ENCODE results near the gene S100A11. TPM values are rescaled to one million over a fixed set of nuclear protein-coding genes. Genes with fewer than 3 reads are reported as not detected.

Gene S100A11
- polyA plus RNA-seq, 1 of the 3 experiments (the other 2 are of a cell fraction), result 736 TPM

DNA sequence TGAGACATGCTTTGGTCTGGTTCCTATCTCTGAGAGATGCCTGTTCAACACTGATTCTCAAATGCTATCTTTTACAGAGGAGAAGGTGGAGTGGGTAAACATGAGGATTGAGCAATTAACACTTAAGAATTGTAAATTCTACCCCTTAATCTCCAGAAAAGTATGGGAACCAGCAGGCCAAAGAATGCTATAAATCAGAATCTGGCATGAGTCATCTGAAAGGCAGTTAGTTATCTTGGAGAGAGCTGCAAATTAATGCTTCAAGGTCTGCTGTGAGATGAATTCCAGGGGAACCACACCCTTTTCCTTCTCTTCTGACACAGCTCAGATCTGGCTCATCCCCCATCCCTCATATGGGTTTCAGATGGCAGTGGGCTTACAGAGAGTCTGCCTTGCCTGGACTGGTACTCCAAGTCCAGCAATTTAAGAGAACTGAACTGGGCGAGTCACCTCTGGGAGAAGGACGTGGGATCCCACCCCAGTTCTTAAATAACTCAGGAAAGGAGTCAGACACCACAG, 48.3 kb downstream of the S100A11 start (continued):
- TF ChIP-seq, protein P1, sequence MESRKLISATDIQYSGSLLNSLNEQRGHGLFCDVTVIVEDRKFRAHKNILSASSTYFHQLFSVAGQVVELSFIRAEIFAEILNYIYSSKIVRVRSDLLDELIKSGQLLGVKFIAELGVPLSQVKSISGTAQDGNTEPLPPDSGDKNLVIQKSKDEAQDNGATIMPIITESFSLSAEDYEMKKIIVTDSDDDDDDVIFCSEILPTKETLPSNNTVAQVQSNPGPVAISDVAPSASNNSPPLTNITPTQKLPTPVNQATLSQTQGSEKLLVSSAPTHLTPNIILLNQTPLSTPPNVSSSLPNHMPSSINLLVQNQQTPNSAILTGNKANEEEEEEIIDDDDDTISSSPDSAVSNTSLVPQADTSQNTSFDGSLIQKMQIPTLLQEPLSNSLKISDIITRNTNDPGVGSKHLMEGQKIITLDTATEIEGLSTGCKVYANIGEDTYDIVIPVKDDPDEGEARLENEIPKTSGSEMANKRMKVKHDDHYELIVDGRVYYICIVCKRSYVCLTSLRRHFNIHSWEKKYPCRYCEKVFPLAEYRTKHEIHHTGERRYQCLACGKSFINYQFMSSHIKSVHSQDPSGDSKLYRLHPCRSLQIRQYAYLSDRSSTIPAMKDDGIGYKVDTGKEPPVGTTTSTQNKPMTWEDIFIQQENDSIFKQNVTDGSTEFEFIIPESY (IDR thresholded peaks at IDR 0.05; ENCODE audit: borderline replicate concordance, low read depth), result no peak
- TF ChIP-seq RCOR1 (IDR thresholded peaks at IDR 0.05; ENCODE audit: low read length) (no peak), GABPA (IDR thresholded peaks at IDR 0.05; ENCODE audit: low read depth) (no peak), POLR2AphosphoS5 (IDR thresholded peaks at IDR 0.05; ENCODE audit: low read depth, low read length) (peak; percentile 75; the same call in 1 of the 2 replicates), FOXM1 (IDR thresholded peaks at IDR 0.05; ENCODE audit: low read depth) (no peak; the same call in 1 of the 2 replicates), ELF1 (IDR thresholded peaks at IDR 0.05) (no peak), MEF2A (IDR thresholded peaks at IDR 0.05; ENCODE audit: borderline replicate concordance, low read depth) (no peak), EP300 (IDR thresholded peaks at IDR 0.05; ENCODE audit: borderline replicate concordance in 1 of 2, low read depth in 1 of 2, low read length in 1 of 2) (peak in 1 of 2 experiments; percentile 93; a peak in 2 of 4 replicates), TAF1 (IDR thresholded peaks at IDR 0.05; ENCODE audit: borderline replicate concordance, low read depth, low read length) (peak; percentile 28; the same call in 1 of the 2 replicates), TEAD4 (IDR thresholded peaks at IDR 0.05; ENCODE audit: borderline replicate concordance, insufficient read depth) (peak; percentile 96), TCF12 (IDR thresholded peaks at IDR 0.05) (peak; percentile 93)
- TF ChIP-seq, protein P2, sequence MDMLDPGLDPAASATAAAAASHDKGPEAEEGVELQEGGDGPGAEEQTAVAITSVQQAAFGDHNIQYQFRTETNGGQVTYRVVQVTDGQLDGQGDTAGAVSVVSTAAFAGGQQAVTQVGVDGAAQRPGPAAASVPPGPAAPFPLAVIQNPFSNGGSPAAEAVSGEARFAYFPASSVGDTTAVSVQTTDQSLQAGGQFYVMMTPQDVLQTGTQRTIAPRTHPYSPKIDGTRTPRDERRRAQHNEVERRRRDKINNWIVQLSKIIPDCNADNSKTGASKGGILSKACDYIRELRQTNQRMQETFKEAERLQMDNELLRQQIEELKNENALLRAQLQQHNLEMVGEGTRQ (IDR thresholded peaks at IDR 0.05; ENCODE audit: borderline replicate concordance, low read depth, low read length), result no peak
- TF ChIP-seq, protein P3, sequence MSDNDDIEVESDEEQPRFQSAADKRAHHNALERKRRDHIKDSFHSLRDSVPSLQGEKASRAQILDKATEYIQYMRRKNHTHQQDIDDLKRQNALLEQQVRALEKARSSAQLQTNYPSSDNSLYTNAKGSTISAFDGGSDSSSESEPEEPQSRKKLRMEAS (IDR thresholded peaks at IDR 0.05; ENCODE audit: low read depth), result peak; percentile 66; the same call in 1 of the 2 replicates
- TF ChIP-seq, protein P4, sequence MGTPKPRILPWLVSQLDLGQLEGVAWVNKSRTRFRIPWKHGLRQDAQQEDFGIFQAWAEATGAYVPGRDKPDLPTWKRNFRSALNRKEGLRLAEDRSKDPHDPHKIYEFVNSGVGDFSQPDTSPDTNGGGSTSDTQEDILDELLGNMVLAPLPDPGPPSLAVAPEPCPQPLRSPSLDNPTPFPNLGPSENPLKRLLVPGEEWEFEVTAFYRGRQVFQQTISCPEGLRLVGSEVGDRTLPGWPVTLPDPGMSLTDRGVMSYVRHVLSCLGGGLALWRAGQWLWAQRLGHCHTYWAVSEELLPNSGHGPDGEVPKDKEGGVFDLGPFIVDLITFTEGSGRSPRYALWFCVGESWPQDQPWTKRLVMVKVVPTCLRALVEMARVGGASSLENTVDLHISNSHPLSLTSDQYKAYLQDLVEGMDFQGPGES (IDR thresholded peaks at IDR 0.05; ENCODE audit: low read depth, low read length), result no peak

DNA sequence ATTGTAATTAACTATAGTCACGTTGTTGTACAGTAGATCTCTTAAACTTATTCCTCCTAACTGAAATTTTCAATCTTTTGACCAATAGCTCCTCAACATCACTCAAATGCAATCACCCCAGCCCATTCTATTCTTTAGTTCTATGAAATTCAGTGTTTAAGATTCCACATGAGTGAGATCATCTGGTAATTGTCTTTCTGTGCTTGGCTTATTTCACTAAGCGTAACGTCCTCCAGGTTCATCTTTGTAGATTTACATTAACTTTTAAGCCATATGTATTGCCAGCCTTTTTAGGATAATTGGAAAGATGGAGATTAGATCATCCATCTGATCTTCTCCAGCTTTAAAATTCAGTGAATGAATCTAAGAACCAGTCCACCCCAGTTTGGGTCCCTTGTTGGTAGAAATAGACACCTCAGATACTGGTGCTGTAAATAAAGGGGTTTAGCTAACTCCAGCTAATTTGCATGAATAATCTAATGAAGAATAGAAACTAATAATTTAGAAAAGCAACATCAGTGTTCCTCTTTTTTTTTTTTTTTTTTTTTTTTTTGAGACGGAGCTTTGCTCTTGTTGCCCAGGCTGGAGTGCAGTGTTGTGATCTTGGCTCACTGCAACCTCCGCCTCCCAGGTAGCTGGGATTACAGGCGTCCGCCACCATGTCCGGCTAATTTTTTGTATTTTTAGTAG, 50.2 kb downstream of the S100A11 start:
- H3K9me2 ChIP-seq, result no peaks in the 10 kb centered on the region
- no peaks in the 10 kb centered on the region for H3K9me3 ChIP-seq
- CTCF ChIA-PET, result interaction anchor here (0.7 to 5.7 kb wide), 3 partner anchors 15 to 53 kb away, joined by 3 to 39 read pairs (median 5); no protein-coding TSS in a partner anchor
- peaks cover 21 to 48% of the 10 kb centered on the region in 2 experiments for H3K4me1 ChIP-seq (ENCODE audit: control insufficient read depth in 1 of 2, insufficient read depth in 2 of 2, low read depth in 1 of 2, low read length in 1 of 2)
- H2AFZ ChIP-seq (ENCODE audit: low read depth), result no peak overlapping the region
- no peak overlapping the region for H3K4me3 ChIP-seq (ENCODE audit: low read depth in 2 of 2, low read length in 1 of 2)
- H4K20me1 ChIP-seq (ENCODE audit: insufficient read depth), result peaks cover 25% of the 10 kb centered on the region
- peaks cover 50% of the 10 kb centered on the region for H3F3A ChIP-seq (replicated peaks; ENCODE audit: insufficient read depth)
- DNase-seq, result no peak
- peaks cover 77% of the 10 kb centered on the region for H3K79me2 ChIP-seq (ENCODE audit: insufficient read depth)
- peak; percentile 29; the same call in 1 of the 2 replicates for TF ChIP-seq TCF12 (IDR thresholded peaks at IDR 0.05)
- no peak for TF ChIP-seq NFIC (IDR thresholded peaks at IDR 0.05; ENCODE audit: borderline replicate concordance)
- TF ChIP-seq RXRA (IDR thresholded peaks at IDR 0.05; ENCODE audit: borderline replicate concordance, low read depth), result no peak
- peak; percentile 15; the same call in 1 of the 2 replicates for TF ChIP-seq JUND (IDR thresholded peaks at IDR 0.05)
- TF ChIP-seq EP300 (IDR thresholded peaks at IDR 0.05; ENCODE audit: borderline replicate concordance in 1 of 2, low read depth in 1 of 2, low read length in 1 of 2), result peak in 1 of 2 experiments; percentile 24; a peak in 1 of 4 replicates
- no peaks in the 10 kb centered on the region for H3K27me3 ChIP-seq (ENCODE audit: insufficient read depth)
- H3K9ac ChIP-seq, result no peak overlapping the region
- H3K4me2 ChIP-seq, result no peak overlapping the region
- H3K36me3 ChIP-seq (replicated peaks in 1 of 2; ENCODE audit: control insufficient read depth in 1 of 2, insufficient read depth in 2 of 2, low read length in 1 of 2), result peaks cover 39 to 50% of the 10 kb centered on the region in 2 experiments
- H3K27ac ChIP-seq (ENCODE audit: low read depth in 2 of 2, low read length in 1 of 2), result peak overlapping the region; percentile 12 to 60; a peak in 2 of 4 replicates
- 66% methylated on average over 8 of the region's 8 CpGs for WGBS (ENCODE audit: low lambda C conversion rate)
- POLR2A ChIA-PET, result interaction anchor here (1.2 kb wide), 1 partner anchor 14 kb away, joined by 3 read pairs; no protein-coding TSS in a partner anchor
